ENCODE results near the gene NUMB.

NUMB gene

DNA sequence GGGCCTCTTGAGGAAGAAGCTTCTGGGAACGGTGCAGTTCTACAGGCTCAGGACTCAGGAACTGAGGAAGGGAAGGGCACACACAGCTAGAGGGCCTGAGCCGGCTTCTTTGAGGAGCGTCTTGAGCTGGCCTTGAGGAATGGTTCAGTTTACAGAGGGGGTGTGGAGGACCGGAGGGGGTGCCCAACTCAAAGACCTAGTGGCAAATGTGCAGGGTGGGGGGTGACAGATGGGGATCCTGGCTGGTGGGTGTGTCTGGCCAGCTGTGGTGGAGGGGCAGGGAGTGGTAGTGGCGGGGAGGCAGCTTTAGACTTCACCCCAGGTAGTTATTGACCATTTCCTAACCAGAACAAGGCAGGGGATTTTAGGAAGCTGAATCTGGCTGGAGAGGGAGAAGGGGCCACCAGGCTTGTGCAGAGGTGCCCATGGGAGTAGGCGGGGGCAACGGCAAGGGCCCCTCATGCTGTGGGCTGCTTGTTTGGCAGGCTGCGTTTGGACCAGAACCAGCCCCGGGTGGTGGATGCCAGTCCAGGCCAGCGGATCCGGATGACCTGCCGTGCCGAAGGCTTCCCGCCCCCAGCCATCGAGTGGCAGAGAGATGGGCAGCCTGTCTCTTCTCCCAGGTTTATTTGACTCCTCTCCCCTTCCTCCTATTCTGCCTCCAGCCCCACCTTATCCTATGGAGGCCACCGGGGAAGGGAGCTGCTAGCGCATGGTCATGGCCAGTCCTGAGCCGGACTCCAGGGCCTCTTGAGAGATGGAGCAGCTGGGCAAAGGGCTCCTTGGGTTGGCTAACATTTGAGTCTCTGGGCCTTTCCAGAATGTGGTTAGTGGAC is 193.2 kb downstream of the NUMB start:
- no peak for DNase-seq (ENCODE audit: low read depth, low spot score)
- no peak overlapping the region for H3K27ac ChIP-seq

DNA sequence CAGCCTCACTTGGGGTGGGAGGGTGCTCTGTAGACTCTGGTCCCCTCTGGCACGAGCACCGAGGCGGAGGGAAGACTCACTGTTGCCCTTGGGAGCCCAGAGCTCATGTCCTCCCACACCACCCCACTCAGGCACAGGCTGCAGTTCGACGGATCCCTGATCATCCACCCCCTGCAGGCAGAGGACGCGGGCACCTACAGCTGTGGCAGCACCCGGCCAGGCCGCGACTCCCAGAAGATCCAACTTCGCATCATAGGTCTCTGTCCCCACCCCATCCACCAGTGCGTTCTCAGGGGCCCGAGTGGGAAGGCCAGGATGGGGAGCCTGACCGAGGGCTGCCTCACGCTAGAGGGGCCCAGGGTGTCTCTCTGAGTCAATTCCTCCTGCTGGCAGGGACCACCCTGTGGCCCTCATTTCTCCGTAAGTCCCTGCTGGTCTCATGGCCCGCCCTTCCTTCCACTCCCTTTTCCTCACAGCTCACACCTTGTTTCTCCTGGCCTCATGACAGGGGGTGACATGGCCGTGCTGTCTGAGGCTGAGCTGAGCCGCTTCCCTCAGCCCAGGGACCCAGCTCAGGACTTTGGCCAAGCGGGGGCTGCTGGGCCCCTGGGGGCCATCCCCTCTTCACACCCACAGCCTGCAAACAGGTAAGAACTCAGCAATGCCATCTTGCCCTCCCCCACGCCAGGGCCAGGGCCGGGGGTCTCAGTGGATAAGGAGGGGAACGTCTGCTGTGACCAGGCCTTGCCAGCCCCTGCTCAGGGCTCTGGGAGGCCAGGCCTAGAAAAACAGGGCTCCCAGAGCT is 194.1 kb downstream of the NUMB start:
- no peak overlapping the region for H3K27ac ChIP-seq
- no peak for DNase-seq (ENCODE audit: low read depth, low spot score)

DNA sequence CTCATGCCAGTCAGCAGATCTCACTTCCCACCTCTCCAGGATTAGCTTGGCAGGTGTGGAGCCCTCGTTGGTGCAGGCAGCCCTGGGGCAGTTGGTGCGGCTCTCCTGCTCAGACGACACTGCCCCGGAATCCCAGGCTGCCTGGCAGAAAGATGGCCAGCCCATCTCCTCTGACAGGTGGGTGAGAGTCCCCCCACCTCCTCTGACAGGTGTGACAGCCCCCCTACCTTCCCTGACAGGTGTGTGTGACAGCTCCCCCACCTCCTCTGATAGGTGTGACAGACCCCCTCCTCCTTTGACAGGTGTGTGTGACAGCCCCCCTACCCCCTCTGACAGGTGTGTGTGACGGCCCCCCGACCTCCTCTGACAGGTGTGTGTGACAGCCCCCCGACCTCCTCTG is 194.7 kb downstream of the NUMB start:
- no peak overlapping the region for H3K27ac ChIP-seq
- DNase-seq (ENCODE audit: low read depth, low spot score) = no peak

DNA sequence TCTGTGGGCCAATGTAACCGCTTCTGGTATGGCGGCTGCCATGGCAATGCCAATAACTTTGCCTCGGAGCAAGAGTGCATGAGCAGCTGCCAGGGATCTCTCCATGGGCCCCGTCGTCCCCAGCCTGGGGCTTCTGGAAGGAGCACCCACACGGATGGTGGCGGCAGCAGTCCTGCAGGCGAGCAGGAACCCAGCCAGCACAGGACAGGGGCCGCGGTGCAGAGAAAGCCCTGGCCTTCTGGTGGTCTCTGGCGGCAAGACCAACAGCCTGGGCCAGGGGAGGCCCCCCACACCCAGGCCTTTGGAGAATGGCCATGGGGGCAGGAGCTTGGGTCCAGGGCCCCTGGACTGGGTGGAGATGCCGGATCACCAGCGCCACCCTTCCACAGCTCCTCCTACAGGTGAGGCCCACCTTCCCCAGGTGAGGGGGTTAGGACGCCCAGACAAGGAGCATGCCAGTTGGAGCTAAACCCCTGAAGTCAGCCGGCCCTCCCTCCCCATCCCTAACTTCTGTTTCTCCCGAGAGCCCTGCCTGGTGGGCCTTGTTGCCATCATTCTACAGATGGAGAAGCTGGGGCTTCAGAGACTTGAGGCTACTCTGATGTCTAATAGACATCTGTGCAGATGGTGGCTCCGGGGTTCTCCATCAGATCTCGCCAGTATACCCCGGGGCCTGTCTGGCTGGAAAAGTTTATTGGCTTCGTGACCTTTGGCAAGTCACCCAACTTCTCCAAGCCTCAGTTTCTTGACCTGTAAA is 195.7 kb downstream of the NUMB start:
- DNase-seq (ENCODE audit: low read depth, low spot score) = no peak
- no peak overlapping the region for H3K27ac ChIP-seq

DNA sequence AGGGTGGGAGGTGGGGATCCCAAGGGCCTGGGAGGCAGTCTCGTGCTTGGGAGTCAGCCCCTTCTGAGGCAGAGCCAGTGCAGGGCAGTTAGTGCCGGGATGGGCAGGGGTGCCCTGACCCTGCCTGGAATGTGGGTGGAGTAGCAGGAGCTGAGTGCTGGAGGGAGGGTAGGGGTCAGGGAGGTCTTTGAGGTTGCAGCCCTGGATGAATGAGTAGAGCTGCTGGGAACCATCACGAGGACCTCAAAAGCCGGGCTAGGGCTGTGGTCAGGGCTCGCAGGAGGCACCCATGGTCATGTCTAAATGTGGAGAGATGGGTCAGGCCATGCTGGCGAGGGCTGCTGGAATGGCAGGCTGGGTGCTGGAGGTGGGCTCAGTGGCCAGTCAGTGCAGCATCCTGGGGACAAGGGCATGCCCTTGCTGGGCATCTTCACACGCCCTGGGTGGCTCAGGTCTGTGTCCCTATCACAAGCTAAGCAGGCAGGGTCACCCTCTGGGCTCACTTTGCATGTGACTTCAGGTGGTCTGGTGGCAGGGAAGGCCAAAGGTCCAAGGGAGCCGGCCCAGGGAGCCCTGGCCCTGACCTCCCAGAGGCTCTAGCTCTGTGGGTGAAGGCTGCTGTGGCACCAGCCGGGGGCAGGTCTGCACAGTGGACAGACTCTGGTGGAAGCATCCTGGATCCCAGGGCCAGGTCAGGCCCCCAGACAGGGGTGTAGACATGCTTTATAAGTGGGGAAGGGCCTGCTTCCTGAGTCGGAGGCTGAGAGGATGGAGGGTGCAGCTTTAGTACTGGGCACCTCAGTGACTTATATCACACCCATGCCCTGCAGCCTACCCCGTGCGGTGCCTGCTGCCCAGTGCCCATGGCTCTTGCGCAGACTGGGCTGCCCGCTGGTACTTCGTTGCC is 196.6 kb downstream of the NUMB start:
- no peak for DNase-seq (ENCODE audit: low read depth, low spot score)
- H3K27ac ChIP-seq = no peak overlapping the region

GRCh38 chr14:73261075-73261474 is 197.3 kb downstream of the NUMB start:
- DNase-seq (ENCODE audit: low read depth, low spot score) = no peak
- H3K27ac ChIP-seq = no peak overlapping the region

DNA sequence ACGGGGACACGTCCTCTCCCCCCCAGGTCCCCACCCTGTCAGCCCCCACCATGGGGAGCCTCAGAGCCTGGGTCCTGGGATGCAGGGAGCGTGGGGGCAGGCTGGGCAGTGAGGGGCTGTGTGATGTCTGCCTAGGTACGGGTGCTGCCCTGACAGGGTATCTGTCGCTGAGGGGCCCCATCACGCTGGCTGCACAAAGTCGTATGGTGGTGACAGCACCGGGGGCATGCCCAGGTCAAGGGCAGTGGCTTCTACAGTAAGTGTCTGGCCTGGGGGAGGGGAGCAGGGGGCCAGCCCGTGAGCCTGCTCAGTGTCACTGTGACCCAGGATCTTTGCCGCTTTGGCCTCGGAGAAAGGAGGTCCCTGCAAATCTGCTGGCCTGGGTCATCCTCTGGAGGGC is 197.8 kb downstream of the NUMB start:
- no peak for DNase-seq (ENCODE audit: low read depth, low spot score)
- no peak overlapping the region for H3K27ac ChIP-seq

- H3K27ac ChIP-seq = no peak overlapping the region
- no peak for DNase-seq (ENCODE audit: low read depth, low spot score)
These were observed 198.5 kb downstream of the NUMB start for GRCh38 chr14:73259837-73260236.

- DNase-seq (ENCODE audit: low read depth, low spot score) = no peak
These were observed 199.3 kb downstream of the NUMB start for GRCh38 chr14:73258845-73259611.

GRCh38 chr14:73258076-73258475 is 200.3 kb downstream of the NUMB start:
- H3K27ac ChIP-seq = no peak overlapping the region
- no peak for DNase-seq (ENCODE audit: low read depth, low spot score)

More at GRCh38 chr14:73258845-73259611, 199.3 kb downstream of the NUMB start:
- H3K27ac ChIP-seq = no peak overlapping the region

GRCh38 chr14:73255693-73256225 is 202.6 kb downstream of the NUMB start:
- no peak for DNase-seq (ENCODE audit: low read depth, low spot score)

GRCh38 chr14:73255005-73255400 is 203.3 kb downstream of the NUMB start:
- H3K27ac ChIP-seq = no peak overlapping the region
- no peak for DNase-seq (ENCODE audit: low read depth, low spot score)

More at GRCh38 chr14:73255693-73256225, 202.6 kb downstream of the NUMB start:
- no peak overlapping the region for H3K27ac ChIP-seq

- no peak overlapping the region for H3K27ac ChIP-seq
- DNase-seq (ENCODE audit: low read depth, low spot score) = no peak
These were observed 203.9 kb downstream of the NUMB start for GRCh38 chr14:73254247-73255004.

GRCh38 chr14:73253721-73254120 is 204.6 kb downstream of the NUMB start:
- no peak for DNase-seq (ENCODE audit: low read depth, low spot score)
- H3K27ac ChIP-seq = no peak overlapping the region

DNA sequence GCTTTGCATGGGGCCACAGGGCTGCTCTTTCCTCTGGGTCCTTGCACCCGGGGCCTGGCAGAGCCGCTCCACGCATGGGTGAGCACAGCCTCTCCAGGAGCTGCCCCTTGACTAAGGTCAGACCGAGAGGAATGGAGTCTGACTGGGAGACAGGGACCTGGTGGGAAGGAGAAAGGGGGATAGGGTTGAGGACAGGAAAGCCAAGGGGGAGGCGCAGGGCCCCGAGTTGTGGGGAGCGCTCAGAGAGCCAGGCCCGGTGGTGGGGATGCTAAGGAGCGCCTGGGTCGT is 205.1 kb downstream of the NUMB start:
- no peak for DNase-seq (ENCODE audit: low read depth, low spot score)
- no peak overlapping the region for H3K27ac ChIP-seq

DNA sequence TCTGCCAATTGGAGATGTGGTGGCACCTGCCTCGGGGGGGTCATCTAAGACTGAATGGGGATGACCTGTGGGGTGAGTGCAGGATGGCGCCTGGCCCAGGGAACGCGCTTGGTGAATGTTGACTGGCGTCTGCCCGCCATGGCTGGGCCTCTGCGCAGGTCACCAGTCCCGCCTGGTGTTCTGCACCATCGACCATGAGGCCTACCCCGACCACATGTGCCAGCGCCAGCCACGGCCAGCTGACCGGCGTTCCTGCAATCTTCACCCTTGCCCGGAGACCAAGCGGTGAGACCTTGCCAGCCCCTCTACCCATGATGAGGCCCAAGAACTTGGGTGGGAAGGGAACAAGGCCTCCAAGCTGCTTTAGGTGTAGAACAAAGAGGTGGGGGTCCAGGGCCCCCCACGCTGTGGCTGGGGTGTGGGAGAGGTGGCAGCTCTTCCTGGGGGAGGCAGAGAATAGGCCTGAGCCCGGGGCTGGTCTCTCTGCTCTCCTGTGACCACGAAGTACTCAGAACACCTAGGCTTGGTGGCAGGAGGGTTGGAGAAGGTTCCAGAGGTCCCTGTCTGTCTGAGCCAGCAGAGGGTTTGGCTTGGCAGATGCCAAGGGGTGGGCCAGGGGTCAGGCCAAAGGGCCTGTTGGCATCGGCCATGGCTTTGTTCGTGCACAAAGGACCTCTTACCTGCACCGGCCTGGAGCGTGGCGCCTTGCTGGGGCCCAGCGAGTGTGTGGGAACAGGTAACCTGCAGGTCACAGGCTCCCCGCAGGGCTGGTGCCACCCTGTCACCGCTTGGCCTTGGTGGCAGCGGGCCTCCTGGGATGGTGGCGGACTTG is 205.6 kb downstream of the NUMB start:
- no peak for DNase-seq (ENCODE audit: low read depth, low spot score)
- H3K27ac ChIP-seq = no peak overlapping the region

GRCh38 chr14:73251516-73252215 is 206.7 kb downstream of the NUMB start:
- no peak overlapping the region for H3K27ac ChIP-seq
- DNase-seq (ENCODE audit: low read depth, low spot score) = no peak

All from epithelial cell of prostate (primary cell).